ENCODE measurements around the gene SLC38A1.
"Not testable (repeated sequence)": the region's sequence is repeated elsewhere in the genome, so short reads cannot be mapped to it uniquely, and the experiment has no call there.

The SLC38A1 gene

DNA sequence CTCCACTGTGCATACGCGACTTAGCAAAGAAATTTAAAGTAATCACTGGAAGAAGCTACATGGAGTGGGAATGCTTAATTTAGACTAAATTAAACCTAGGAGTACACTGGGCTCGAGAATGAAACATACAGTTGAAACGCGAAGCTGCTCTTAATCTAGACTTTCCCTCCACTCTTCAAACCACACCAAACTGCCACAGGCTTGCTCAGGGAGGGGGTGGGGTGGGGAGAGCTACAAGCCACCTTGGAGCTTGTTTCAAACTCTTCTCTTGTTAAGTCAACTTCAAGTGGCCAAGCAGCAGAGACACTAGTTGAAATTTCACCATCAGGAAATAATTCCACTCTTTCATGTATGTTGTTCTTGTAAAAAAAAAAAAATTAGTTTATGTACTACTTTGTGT is 69.9 kb downstream of the SLC38A1 start:
- TF ChIP-seq, protein P1, sequence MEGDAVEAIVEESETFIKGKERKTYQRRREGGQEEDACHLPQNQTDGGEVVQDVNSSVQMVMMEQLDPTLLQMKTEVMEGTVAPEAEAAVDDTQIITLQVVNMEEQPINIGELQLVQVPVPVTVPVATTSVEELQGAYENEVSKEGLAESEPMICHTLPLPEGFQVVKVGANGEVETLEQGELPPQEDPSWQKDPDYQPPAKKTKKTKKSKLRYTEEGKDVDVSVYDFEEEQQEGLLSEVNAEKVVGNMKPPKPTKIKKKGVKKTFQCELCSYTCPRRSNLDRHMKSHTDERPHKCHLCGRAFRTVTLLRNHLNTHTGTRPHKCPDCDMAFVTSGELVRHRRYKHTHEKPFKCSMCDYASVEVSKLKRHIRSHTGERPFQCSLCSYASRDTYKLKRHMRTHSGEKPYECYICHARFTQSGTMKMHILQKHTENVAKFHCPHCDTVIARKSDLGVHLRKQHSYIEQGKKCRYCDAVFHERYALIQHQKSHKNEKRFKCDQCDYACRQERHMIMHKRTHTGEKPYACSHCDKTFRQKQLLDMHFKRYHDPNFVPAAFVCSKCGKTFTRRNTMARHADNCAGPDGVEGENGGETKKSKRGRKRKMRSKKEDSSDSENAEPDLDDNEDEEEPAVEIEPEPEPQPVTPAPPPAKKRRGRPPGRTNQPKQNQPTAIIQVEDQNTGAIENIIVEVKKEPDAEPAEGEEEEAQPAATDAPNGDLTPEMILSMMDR (conservative IDR thresholded peaks at IDR 0.05) = no peak
- H3K27ac ChIP-seq = peak overlapping the region; percentile 27; the same call in 1 of the 2 replicates

DNA sequence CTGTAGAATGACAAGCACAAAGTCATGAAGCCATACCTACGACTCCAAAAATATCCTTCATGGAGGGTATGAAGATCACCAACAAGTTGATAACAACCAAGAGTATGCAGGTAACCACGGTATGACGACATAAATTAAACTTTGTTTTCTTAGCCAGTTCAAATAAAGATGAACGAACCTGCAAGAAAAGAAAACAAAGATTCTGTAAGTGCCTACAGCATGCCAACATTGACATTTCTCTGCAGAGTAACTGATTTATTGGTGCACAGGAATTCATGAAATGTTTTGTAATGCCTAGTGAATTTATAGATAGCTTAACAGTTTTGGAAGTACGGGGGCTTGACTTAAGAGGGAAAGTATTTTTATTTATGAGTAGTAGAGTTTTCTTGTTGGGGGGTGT is 71.0 kb downstream of the SLC38A1 start:
- TF ChIP-seq, protein P1 (conservative IDR thresholded peaks at IDR 0.05) = no peak

DNA sequence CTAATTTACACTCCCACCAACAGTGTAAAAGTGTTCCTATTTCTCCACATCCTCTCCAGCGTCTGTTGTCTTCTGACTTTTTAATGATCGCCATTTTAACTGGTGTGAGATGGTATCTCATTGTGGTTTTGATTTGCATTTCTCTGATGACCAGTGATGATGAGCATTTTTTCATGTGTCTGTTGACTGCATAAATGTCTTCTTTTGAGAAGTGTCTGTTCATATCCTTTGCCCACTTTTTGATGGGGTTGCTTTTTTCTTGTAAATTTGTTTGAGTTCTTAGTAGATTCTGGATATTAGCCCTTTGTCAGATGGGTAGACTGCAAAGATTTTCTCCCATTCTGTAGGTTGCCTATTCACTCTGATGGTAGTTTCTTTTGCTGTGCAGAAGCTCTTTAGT is 78.3 kb downstream of the SLC38A1 start:
- H3K27ac ChIP-seq = not testable (repeated sequence)

More for the DNA sequence above, 71.0 kb downstream of the SLC38A1 start:
- peak overlapping the region; percentile 27; the same call in 1 of the 2 replicates for H3K27ac ChIP-seq

DNA sequence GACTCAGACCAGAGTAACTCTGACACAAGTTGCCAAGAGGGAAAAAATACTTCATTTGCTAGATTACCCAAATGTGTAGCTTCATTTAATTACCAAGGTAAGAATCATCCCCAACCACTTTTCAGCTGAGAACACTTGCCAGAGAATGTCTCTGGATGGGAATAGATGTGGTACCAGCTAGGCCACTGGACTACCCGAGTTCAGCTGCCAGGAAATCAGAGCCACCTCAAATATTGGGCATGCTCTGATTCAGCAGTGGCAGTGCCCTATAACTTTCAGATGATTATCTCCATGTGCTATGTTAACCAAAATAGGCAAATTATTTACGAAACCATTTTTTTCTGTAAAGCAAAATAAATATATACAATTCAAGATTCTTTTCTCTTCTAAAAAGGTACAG is 80.7 kb downstream of the SLC38A1 start:
- TF ChIP-seq, protein P1 (conservative IDR thresholded peaks at IDR 0.05) = no peak
- no peak overlapping the region for H3K27ac ChIP-seq

DNA sequence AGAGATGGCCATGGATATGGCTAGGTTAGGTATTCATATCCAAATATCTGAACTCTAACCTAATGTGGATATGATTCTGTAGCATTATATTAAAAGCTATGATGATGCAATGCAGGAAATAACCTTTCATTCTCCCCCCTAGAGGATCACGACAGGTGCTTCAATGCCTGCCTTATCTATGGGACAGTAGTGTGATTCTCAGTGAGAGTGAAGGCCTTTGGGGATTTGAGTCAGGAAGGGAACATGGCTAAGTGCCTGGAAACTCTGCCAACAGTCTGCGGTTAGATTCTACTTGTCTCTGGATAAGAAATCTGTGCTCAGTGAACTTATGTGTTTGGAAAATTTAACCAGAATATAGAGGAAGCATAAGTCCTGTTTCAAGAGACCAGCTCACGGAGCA is 81.8 kb downstream of the SLC38A1 start:
- H3K27ac ChIP-seq = no peak overlapping the region
- TF ChIP-seq, protein P1 (conservative IDR thresholded peaks at IDR 0.05) = no peak

DNA sequence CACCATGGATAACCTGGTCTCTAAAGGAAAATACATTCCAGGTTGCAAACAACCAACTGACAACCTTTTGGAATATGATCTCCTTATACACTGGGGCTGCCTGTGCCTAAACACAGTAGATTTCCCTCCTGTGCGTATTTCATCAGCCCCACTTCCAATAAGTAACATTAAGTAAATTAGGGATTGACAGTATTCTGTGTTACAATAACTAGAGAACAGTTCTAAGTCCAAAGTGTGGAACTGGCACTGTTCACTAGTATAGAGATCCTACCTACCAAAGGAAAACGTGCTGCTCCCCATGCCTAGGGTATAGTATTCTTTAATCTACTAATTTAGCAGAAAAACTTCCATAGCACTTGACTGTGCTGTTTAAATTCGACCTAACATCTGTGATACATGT is 82.8 kb downstream of the SLC38A1 start:
- TF ChIP-seq, protein P1 (conservative IDR thresholded peaks at IDR 0.05) = no peak
- H3K27ac ChIP-seq = no peak overlapping the region

DNA sequence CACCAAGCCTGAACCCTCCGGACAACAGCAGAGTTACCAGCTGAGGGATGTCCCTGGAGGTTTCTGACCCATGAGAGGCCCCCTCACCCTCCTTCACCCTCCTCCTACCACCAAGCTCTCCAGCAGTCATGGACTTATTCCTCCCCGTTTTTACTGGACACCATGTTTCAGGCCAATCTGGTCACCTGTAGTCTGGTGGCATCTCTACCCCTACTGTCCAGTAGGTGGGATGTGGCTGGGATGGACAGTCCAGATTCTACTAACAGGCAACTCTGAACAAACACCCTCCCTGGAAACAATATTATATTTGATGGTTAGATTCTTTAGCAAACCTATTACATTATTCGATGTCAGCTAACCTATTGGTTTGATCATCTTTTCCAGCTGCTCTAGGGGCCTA is 83.2 kb downstream of the SLC38A1 start:
- no peak overlapping the region for H3K27ac ChIP-seq
- TF ChIP-seq, protein P1 (conservative IDR thresholded peaks at IDR 0.05) = no peak

DNA sequence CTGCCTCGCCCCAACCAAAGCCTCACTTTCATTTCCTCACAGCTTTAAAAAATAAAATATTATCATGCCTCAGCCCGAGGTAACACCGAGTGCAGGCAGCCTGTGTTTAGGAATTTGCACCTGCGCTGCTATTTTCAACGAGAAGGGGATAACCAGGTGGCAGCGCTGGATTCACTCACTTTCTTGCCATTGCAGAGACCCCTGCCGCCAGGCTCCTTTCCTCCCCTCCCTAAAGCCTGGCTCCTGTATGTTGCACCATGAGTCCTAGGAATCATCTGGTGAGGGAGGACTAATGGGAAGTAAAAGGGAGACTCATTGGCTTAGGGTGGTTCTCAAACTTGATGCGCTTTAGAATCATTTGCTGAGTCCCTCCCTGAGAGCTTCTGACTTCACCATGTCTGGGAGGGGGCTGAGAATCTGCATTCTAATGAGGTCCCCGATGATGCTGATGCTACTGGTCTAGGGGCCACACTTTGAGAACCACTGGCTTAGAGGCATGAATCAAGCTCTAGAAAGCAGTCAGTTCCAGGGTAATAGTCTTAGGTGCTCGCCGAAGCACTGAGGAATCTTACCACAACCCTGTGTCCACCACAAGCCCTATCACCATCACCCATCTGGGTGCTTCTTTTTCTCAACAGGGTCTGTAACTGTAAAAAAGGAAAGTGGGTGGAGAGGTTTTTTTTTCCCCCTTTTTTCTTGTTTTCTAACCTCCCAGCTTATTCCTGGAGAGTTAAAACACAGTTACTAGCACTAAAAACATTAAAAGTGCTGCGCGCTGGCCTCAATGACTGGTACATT is 83.8 kb downstream of the SLC38A1 start:
- no peak overlapping the region for H3K27ac ChIP-seq
- TF ChIP-seq, protein P1 (conservative IDR thresholded peaks at IDR 0.05) = no peak
